IPS-NIHi11 (cell line): ENCODE data around the gene KLLN.
"Not testable (repeated sequence)": the region's sequence is repeated elsewhere in the genome, so short reads cannot be mapped to it uniquely, and the experiment has no call there.

Experiments used
- DNase-seq: peaks from one replicate; pipeline ENCODE4 v3.0.0; 2012; ENCODE audit warnings: mixed read lengths, low spot score

KLLN gene

GRCh38 chr10:87866412-87866974, 3.2 kb upstream of the KLLN start:
- no peak for DNase-seq

- no peak for DNase-seq
These were observed 2.0 kb upstream of the KLLN start for GRCh38 chr10:87865241-87865881.

DNA sequence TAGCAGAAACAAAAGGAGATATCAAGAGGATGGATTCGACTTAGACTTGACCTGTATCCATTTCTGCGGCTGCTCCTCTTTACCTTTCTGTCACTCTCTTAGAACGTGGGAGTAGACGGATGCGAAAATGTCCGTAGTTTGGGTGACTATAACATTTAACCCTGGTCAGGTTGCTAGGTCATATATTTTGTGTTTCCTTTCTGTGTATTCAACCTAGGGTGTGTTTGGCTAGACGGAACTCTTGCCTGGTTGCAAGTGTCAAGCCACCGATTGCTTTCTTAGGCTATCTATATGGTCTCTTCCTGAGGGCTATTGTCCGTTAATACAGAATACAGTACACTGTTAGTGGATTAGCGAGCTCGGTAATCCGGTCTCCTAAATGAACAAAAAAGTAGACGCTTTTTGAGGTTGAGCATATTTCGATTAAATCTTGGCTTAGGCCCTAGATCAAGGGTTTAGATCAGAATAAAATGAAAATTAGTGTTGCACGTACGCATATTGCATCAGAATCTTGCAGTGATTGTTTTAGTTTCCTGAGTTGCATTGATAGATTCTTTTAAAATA, 1.2 kb upstream of the KLLN start:
- no peak for DNase-seq

- DNase-seq, result not testable (repeated sequence)
These were observed 690 bp upstream of the KLLN start for GRCh38 chr10:87863951-87864495.

DNA sequence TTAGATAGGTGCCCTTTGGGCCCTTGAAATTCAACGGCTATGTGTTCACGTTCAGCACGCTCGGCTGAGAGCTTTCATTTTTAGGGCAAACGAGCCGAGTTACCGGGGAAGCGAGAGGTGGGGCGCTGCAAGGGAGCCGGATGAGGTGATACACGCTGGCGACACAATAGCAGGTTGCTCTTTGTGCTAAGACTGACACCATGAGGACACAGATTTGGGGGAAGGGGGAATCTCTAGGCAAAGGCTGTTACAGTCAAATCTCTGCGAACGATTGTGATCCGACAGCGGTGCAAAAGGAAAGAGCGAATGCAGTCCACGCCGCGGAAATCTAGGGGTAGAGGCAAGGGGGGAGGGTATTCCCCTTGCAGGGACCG, 667 bp downstream of the KLLN start:
- DNase-seq, result peak; percentile 31

DNA sequence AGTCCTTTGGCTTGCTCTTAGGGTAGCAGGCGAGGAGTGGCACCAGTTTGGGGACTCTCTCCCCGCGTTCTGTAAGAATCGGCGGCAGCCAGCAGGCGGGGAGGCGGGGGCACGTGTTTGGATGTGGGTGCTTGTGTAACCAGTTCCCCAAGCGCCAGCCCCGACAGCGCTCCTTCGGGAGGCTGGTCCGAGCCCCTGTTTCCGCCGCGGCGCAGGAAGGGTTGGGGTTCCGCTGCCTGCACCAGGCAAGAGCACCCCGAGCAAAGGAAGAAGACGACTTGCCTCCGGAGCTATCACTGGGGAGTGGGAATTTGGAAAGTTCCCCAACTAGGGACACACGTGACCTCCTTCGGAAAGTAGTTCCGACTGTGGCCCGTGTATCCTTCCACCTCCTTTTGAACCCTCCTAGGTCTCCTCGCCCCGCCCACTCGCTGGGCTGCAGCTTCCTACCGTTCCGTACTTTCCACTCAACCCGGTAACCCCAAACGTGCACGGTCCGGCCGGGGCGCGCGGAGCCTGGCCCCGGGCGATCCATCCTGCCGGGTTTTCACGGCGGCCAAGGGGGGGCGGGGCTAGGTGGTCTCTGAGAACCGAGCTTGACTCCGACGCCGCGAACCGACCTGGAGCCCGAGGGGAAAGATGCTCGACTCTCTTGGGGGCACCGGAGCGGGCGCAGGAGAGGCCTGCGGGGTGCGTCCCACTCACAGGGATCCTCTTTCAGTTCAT, 1.2 kb downstream of the KLLN start:
- DNase-seq, result peak; percentile 93

DNA sequence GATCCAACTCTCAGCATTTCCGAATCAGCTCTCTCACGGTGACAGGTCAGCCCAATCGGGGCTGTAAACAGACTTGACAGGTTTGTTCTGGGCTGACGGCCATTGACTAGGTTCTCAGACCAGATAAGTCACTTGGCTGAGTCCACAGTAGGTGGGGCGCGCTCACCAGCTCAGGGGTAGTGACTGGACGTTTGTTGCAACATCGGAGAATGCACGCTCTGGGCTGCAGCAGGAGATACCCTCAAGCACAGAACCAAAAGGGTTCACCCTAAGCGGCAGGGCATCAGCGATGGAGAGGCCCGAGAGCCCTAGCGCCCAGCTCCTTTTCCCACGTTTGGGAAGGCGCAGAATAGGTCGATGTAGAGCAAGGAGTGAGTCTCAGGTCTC, 1.8 kb downstream of the KLLN start:
- DNase-seq, result peak; percentile 19

GRCh38 chr10:87860816-87861403, 2.4 kb downstream of the KLLN start:
- no peak for DNase-seq

- DNase-seq, result peak; percentile 32
These were observed 3.1 kb downstream of the KLLN start for GRCh38 chr10:87860156-87860795.

GRCh38 chr10:87855665-87856064, 7.7 kb downstream of the KLLN start:
- DNase-seq, result not testable (repeated sequence)

DNA sequence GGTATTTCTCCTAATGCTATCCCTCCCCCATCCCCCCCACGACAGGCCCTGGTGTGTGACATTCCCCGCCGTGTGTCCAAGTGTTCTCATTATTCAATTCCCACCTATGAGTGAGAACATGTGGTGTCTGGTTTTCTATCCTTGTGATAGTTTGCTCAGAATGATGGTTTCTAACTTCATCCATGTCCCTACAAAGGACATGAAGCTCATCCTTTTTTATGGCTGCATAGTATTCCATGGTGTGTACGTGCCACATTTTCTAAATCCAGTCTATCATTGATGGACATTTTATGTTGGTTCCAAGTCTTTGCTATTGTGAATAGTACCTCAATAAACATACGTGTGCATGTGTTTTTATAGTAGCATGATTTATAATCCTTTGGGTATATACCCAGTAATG, 8.1 kb downstream of the KLLN start:
- DNase-seq, result not testable (repeated sequence)

- no peak for DNase-seq
These were observed 11.2 kb downstream of the KLLN start for GRCh38 chr10:87852089-87852488.

GRCh38 chr10:87850742-87851205, 12.6 kb downstream of the KLLN start:
- DNase-seq, result peak; percentile 74

DNA sequence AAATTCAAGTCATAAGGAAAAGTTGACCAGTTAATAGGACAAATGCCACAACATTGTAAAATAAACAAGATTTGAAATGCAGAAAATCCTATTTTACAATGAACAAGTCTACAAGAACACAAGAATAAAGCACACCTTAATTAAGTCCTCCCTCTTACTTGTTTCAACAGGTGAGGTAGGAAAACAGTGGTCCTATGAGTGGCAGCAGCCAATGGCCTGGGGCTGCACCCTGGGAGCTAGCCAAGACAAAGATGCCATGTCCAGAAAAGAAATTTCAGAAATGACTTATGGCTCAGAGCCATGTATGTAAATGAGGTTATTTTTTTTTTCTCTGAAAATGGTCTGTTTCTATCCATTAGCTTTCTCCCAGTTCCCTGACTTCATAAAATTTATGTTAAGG, 14.3 kb downstream of the KLLN start:
- DNase-seq, result no peak

- DNase-seq, result no peak
These were observed 15.8 kb downstream of the KLLN start for GRCh38 chr10:87847550-87847949.

- not testable (repeated sequence) for DNase-seq
These were observed 16.6 kb downstream of the KLLN start for GRCh38 chr10:87846711-87847110.

- DNase-seq, result no peak
These were observed 17.3 kb downstream of the KLLN start for GRCh38 chr10:87846023-87846422.

GRCh38 chr10:87845624-87845998, 17.7 kb downstream of the KLLN start:
- DNase-seq, result no peak

GRCh38 chr10:87844837-87845623, 18.3 kb downstream of the KLLN start:
- DNase-seq, result no peak

DNA sequence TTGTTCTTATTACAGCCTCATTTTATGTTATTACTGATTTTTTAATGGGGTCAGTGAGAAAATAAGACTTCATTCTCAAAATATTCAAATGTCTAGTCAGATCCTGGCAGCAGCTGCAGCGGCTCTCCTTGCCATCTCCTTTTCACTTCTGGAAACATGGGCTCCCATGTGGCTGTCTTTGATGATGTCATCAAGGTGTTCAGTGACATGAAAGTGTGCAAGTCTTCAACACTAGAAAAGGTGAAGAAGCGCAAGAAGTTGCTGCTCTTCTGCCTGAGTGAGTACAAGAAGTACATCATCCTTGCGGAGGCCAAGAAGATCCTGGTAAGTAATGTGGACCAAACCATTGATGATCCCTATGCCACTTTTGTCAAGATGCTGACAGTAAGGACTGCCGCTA, 19.6 kb downstream of the KLLN start:
- no peak for DNase-seq
